Measurements from ENCODE around the gene SHANK3.

The SHANK3 gene

GRCh38 chr22:50672471-50673230, at the start of gene SHANK3:
Gene SHANK3, plus strand, starts transcription at chr22:50672823.
- DNase-seq (ENCODE audit: extremely low read depth, insufficient read length): no peak
- Histone ChIP-seq H3K27me3 (replicated peaks; ENCODE audit: control insufficient read depth, insufficient read depth, low read length) (peaks cover 4% of the 10 kb centered on the region), H3K36me3 (ENCODE audit: control insufficient read depth, insufficient read depth, low read length) (no peaks in the 10 kb centered on the region), H3K4me3 (replicated peaks; ENCODE audit: low read depth, low read length) (no peak within 1 kb of the TSS; the same call in 1 of the 2 replicates)
- TF ChIP-seq CTCF (IDR thresholded peaks at IDR 0.05; ENCODE audit: insufficient read depth, low read length, poor library complexity, severe bottlenecking): no peak

GRCh38 chr22:50624347-50625130, 48.1 kb upstream of the SHANK3 start:
- peaks cover 7% of the 10 kb centered on the region for H3K36me3 ChIP-seq (ENCODE audit: control insufficient read depth, insufficient read depth, low read length)
- H3K4me3 ChIP-seq (replicated peaks; ENCODE audit: low read depth, low read length): no peak overlapping the region
- H3K27me3 ChIP-seq (replicated peaks; ENCODE audit: control insufficient read depth, insufficient read depth, low read length): no peaks in the 10 kb centered on the region
- no peak for TF ChIP-seq CTCF (IDR thresholded peaks at IDR 0.05; ENCODE audit: insufficient read depth, low read length, poor library complexity, severe bottlenecking)
- DNase-seq (ENCODE audit: extremely low read depth, insufficient read length): no peak

GRCh38 chr22:50625131-50625567, 47.5 kb upstream of the SHANK3 start:
- H3K36me3 ChIP-seq (ENCODE audit: control insufficient read depth, insufficient read depth, low read length): peaks cover 7% of the 10 kb centered on the region
- no peak for TF ChIP-seq CTCF (IDR thresholded peaks at IDR 0.05; ENCODE audit: insufficient read depth, low read length, poor library complexity, severe bottlenecking)
- no peak overlapping the region for H3K4me3 ChIP-seq (replicated peaks; ENCODE audit: low read depth, low read length)
- no peak for DNase-seq (ENCODE audit: extremely low read depth, insufficient read length)
- no peaks in the 10 kb centered on the region for H3K27me3 ChIP-seq (replicated peaks; ENCODE audit: control insufficient read depth, insufficient read depth, low read length)

GRCh38 chr22:50625568-50626313, 46.9 kb upstream of the SHANK3 start:
- Histone ChIP-seq H3K36me3 (ENCODE audit: control insufficient read depth, insufficient read depth, low read length) (peaks cover 7% of the 10 kb centered on the region), H3K27me3 (replicated peaks; ENCODE audit: control insufficient read depth, insufficient read depth, low read length) (no peaks in the 10 kb centered on the region), H3K4me3 (replicated peaks; ENCODE audit: low read depth, low read length) (no peak overlapping the region)
- no peak for TF ChIP-seq CTCF (IDR thresholded peaks at IDR 0.05; ENCODE audit: insufficient read depth, low read length, poor library complexity, severe bottlenecking)
- DNase-seq (ENCODE audit: extremely low read depth, insufficient read length): no peak

GRCh38 chr22:50626314-50626849, 46.2 kb upstream of the SHANK3 start:
- peak; percentile 8 for TF ChIP-seq CTCF (IDR thresholded peaks at IDR 0.05; ENCODE audit: insufficient read depth, low read length, poor library complexity, severe bottlenecking)
- H3K36me3 ChIP-seq (ENCODE audit: control insufficient read depth, insufficient read depth, low read length): peaks cover 7% of the 10 kb centered on the region
- no peaks in the 10 kb centered on the region for H3K27me3 ChIP-seq (replicated peaks; ENCODE audit: control insufficient read depth, insufficient read depth, low read length)
- H3K4me3 ChIP-seq (replicated peaks; ENCODE audit: low read depth, low read length): no peak overlapping the region
- DNase-seq (ENCODE audit: extremely low read depth, insufficient read length): no peak
